HG02588 (cell line): ENCODE results near the gene RMRP.
"Not testable (repeated sequence)": the region's sequence is repeated elsewhere in the genome, so short reads cannot be mapped to it uniquely, and the experiment has no call there.

ENCODE experiments used
- ATAC-seq: cut with Tn5 transposase; IDR thresholded peaks from one replicate; pipeline ENCODE4 v1.9.1; 2021; ENCODE audit warnings: mild to moderate bottlenecking, moderate library complexity; ENCODE audit not compliant: unreplicated experiment

RMRP gene

DNA sequence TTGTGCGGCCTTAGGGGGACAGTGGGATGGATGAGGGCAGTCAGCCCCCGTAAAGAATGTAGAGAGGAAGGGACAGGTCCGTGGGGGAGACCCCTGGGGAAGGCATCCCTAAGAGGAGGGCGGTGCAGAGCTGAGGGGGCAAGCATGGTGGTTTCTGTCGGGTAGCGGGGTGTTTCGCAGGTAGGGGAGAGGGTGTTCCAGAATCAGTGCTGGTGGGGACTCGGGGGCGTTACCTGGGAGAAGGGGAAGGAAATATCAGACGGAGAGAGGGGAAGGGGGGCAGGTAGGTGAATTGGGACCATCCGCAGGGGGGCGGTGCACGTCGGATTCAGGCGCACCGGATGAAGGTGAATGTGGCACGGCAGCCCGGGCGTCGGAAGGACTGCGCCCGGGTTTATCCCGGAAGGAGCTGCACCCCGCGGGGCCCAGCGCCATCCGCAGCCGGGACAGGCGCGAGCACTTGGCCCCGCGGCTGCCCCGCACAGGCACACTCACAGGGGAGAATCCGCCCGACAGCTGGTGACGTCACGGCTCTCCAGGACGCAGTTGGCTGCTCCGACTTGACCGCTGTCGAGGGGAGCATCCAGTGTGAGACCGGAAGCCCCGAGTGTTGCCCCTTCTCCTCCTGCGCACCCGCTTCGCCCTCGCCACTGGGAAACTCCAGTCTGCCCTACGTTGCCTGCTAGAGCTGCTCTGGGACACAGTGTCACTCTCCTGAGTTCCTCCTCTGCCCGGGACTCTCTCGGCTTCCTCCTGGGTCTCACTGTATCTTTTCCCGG lies 40.9 kb downstream of the RMRP start:
- ATAC-seq: peak; percentile 40

DNA sequence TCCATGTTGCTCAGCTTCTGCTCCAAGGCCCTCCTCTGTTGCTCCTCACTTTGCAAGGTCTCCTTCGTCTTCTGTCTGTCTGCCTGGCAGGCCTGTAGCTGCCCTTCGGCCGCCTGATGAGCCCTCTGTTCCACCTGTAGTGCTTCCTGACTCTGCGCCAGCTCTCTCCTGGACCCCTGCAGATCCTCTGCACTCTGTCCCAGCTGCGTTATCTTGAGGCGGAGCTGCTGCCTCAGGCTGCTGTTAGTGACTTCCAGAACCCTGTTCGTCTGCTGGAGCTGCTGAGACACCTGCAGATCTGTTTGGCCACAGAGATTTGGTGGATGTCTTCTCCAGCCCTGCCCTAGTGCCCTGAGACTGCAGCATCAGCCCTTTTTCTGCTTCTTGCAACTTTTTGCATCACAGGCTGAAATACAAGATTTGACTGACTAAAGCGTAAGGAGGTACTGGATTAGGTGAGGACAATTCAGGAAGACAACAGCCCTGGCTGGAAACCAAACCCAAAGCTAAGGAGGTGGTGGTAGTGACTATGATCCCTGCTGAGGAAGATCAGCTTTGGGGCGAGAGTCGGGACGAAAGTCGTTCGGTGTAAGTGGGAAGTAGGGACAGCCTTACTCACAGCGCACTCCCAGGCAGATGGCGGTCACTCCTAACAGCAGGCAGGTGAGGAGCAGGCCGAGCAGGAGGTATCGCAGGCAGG lies 41.7 kb downstream of the RMRP start:
- ATAC-seq: no peak

DNA sequence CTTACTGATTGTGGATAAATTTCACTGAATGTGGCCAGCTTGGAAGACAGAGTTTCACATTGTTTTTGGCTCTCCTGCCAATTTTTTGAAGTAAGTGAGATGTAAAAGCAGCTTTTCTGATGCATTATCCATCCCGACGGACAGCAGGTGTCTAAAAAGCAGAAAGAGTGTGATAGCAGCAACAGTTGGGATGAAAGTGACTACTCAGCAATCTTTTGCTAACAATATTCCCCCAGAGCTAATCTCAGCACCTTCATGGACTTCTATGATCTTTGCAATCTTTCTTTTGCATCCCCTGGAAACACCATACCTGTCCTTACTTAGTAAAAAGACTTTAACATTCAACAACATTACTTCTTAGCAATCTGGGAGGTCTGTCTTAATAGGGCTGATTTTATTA lies 45.0 kb downstream of the RMRP start:
- ATAC-seq: no peak

DNA sequence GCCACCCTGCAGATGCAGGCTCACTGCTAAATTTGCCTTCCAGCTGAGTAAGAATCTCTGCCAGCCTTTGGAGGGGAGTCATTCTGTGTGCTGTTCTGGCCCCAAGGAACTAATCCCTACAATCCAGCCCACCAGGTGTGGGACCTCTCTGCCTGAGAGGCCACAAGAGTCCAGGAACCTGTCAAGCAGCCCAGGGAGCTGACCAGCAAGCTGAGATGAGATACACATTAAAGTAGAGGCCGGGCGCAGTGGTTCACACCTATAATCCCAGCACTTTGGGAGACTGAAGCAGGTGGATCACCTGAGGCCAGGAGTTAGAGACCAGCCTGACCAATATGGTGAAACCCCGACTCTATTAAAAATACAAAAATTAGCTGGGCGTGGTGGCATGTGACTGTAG lies 45.8 kb downstream of the RMRP start:
- ATAC-seq: not testable (repeated sequence)

DNA sequence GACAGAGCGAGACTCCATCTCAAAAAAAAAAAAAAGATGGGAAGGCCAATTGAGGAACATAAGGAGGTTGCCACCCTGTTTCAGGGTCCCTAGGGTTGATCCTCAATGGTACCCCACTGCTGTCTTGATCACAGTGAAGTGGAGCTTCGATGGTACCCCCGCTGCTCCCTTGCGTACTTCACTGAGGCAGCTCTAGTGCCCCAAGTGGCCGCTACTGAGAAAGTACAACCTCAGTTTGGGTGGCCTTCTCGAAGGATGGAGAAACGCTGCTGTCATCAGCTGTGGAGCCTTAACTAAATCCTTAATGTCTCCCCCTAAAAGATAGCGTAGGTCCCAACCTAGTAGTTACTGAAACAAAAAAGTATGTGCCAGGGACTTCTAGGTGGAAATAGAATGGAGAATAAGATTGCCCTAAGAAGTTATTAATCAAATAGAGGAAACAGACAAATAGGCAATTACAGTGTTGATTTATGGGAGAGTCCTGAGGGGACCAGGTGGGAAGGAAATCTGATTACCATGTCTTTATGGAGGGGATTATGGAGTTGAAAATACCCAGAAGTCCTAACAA lies 46.5 kb downstream of the RMRP start:
- ATAC-seq: no peak

DNA sequence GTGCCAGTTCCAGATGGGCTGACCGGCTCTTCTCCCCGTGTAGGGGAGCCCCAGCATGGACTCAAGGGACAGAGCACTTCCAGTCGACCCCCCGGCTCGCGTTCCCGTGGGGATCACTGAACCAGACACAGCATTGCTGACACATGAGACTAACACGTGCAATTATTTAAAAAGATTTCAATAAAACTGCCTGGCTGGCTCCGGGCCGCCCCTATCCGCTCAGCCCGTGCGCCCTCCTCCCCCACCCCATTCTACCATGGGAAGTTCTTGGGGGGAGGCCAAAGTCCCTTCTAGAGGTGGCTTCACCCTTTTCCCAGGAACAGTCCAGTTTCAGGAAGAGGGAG lies 48.0 kb downstream of the RMRP start:
- ATAC-seq: no peak

DNA sequence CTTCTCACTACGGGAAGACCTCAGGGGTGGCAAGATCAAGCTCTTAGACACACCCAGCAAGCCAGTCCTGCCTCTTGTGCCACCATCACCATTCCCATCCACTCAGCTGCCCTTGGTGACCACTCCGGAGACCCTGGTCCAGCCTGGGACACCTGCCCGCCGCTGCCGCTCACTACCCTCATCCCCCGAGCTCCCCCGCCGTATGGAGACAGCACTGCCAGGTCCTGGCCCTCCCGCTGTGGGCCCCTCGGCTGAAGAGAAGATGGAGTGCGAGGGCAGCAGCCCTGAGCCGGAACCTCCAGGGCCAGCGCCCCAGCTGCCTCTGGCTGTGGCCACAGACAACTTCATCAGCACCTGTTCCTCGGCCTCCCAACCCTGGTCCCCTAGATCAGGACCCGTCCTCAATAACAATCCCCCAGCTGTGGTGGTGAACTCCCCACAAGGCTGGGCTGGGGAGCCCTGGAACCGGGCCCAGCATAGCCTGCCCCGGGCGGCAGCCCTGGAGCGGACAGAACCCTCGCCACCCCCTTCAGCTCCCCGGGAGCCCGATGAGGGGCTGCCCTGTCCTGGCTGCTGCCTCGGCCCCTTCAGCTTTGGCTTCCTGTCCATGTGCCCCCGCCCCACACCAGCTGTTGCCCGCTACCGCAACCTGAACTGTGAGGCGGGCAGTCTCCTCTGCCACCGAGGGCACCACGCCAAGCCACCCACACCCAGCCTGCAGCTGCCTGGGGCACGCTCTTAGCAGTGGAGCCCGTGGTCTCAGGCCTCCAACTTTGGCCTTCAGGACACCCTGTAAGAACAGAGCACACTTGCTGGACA lies 48.6 kb downstream of the RMRP start:
- no peak for ATAC-seq

DNA sequence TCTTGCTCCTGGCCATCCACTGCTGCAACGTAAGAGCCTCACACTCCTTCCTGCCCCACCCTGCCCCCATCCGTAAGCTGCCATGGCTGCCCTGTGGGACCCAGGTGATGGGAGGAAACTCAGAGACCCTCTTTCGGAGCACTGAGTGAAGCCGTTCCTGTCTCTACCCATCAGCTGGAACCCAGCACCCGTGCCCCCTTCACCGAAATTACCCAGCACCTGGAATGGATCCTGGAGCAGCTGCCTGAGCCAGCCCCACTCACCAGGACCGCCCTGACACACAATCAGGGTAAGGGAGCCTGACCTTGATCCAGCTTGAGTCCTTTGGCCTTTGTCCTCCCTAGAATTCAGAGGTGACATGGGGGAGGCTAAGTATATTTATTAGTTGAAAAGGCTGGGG lies 49.6 kb downstream of the RMRP start:
- no peak for ATAC-seq
